ENCODE results near the gene INAFM2. TPM values are rescaled to one million over a fixed set of nuclear protein-coding genes. Genes with fewer than 3 reads are reported as not detected.

INAFM2 gene
- total and polyA plus RNA-seq, 9 of the 15 experiments (the other 6 are each of a cell fraction or from before 2014, with no cell fraction given), result 11.8 to 43.1 (median 27.2) TPM

DNA sequence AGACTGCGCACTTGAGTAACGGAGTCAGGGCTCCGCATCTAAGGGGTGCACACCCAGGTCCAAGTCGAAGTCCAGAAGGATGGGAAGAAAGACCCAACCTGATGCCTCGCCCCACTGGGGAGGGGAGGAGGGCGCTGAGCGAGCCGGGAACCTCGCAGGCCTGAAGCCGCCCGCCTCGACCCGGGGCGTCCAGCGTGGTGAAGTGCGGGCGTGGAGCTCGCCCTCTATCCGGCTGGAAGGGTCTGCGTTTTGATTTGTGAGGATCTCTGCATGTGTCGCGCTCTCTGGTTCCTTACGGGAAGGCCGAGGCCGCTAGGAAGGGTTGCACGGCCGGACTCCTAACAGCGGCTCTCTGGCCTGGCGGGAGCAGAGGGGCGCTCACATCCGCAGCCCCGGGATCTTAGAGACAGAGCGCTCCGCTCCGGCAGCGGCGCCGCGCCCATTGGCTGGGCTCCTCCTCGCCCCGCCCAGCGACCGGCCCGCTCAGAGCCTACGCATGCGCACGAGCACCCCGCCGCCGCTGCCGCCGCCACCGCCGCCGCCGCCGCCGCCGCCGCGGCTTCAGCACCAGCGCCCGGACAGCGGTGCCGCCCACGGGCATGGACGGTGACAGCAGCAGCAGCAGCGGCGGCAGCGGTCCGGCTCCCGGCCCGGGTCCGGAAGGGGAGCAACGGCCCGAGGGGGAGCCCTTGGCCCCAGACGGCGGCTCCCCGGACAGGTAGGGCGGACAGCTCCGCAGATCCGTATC is 34.4 kb downstream of the INAFM2 start, which contains the start of gene DISP2 (continued):
- no peak for TF ChIP-seq BRD9 (IDR thresholded peaks at IDR 0.05; ENCODE audit: low read depth, partially characterized antibody)
- no peak for TF ChIP-seq SP1 (CRISPR knock-in tag; IDR thresholded peaks at IDR 0.05)
- TF ChIP-seq NFYB (IDR thresholded peaks at IDR 0.05; ENCODE audit: extremely low read depth, insufficient read length), result peak; percentile 36
- TF ChIP-seq, protein P1, sequence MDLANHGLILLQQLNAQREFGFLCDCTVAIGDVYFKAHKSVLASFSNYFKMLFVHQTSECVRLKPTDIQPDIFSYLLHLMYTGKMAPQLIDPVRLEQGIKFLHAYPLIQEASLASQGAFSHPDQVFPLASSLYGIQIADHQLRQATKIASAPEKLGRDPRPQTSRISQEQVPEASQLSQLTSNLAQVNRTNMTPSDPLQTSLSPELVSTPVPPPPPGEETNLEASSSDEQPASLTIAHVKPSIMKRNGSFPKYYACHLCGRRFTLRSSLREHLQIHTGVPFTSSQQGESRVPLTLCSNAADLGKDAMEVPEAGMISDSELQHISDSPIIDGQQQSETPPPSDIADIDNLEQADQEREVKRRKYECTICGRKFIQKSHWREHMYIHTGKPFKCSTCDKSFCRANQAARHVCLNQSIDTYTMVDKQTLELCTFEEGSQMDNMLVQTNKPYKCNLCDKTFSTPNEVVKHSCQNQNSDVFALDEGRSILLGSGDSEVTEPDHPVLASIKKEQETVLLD (IDR thresholded peaks at IDR 0.05), result 0 out of 2 replicates have a peak, but pooled peaks have one; percentile 29
- TF ChIP-seq SAP30 (IDR thresholded peaks at IDR 0.05; ENCODE audit: borderline replicate concordance, insufficient read depth, low read depth, low read length, poor library complexity, severe bottlenecking), result peak; percentile 81
- TF ChIP-seq, protein P2, sequence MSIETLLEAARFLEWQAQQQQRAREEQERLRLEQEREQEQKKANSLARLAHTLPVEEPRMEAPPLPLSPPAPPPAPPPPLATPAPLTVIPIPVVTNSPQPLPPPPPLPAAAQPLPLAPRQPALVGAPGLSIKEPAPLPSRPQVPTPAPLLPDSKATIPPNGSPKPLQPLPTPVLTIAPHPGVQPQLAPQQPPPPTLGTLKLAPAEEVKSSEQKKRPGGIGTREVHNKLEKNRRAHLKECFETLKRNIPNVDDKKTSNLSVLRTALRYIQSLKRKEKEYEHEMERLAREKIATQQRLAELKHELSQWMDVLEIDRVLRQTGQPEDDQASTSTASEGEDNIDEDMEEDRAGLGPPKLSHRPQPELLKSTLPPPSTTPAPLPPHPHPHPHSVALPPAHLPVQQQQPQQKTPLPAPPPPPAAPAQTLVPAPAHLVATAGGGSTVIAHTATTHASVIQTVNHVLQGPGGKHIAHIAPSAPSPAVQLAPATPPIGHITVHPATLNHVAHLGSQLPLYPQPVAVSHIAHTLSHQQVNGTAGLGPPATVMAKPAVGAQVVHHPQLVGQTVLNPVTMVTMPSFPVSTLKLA (conservative IDR thresholded peaks at IDR 0.05), result peak in 1 of 2 experiments; percentile 80; a peak in 3 of 4 replicates
- TF ChIP-seq PHF8 (IDR thresholded peaks at IDR 0.05; ENCODE audit: borderline replicate concordance, low read length), result peak; percentile 16; the same call in 1 of the 2 replicates
- TF ChIP-seq, protein P3, sequence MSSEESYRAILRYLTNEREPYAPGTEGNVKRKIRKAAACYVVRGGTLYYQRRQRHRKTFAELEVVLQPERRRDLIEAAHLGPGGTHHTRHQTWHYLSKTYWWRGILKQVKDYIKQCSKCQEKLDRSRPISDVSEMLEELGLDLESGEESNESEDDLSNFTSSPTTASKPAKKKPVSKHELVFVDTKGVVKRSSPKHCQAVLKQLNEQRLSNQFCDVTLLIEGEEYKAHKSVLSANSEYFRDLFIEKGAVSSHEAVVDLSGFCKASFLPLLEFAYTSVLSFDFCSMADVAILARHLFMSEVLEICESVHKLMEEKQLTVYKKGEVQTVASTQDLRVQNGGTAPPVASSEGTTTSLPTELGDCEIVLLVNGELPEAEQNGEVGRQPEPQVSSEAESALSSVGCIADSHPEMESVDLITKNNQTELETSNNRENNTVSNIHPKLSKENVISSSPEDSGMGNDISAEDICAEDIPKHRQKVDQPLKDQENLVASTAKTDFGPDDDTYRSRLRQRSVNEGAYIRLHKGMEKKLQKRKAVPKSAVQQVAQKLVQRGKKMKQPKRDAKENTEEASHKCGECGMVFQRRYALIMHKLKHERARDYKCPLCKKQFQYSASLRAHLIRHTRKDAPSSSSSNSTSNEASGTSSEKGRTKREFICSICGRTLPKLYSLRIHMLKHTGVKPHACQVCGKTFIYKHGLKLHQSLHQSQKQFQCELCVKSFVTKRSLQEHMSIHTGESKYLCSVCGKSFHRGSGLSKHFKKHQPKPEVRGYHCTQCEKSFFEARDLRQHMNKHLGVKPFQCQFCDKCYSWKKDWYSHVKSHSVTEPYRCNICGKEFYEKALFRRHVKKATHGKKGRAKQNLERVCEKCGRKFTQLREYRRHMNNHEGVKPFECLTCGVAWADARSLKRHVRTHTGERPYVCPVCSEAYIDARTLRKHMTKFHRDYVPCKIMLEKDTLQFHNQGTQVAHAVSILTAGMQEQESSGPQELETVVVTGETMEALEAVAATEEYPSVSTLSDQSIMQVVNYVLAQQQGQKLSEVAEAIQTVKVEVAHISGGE (CRISPR knock-in tag; IDR thresholded peaks at IDR 0.05), result peak in 1 of 3 experiments; percentile 45; a peak in 1 of 6 replicates
- TF ChIP-seq, protein P4, sequence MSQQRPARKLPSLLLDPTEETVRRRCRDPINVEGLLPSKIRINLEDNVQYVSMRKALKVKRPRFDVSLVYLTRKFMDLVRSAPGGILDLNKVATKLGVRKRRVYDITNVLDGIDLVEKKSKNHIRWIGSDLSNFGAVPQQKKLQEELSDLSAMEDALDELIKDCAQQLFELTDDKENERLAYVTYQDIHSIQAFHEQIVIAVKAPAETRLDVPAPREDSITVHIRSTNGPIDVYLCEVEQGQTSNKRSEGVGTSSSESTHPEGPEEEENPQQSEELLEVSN (IDR thresholded peaks at IDR 0.05; ENCODE audit: borderline replicate concordance in 1 of 2, extremely low read depth in 1 of 2, insufficient read depth in 1 of 2, insufficient read length in 1 of 2, low read depth in 1 of 2, low read length in 1 of 2, poor library complexity in 1 of 2, severe bottlenecking in 1 of 2), result peak in 1 of 2 experiments; percentile 46
- TF ChIP-seq, protein P5, sequence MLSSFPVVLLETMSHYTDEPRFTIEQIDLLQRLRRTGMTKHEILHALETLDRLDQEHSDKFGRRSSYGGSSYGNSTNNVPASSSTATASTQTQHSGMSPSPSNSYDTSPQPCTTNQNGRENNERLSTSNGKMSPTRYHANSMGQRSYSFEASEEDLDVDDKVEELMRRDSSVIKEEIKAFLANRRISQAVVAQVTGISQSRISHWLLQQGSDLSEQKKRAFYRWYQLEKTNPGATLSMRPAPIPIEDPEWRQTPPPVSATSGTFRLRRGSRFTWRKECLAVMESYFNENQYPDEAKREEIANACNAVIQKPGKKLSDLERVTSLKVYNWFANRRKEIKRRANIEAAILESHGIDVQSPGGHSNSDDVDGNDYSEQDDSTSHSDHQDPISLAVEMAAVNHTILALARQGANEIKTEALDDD (IDR thresholded peaks at IDR 0.05), result no peak
- TF ChIP-seq, protein P6, sequence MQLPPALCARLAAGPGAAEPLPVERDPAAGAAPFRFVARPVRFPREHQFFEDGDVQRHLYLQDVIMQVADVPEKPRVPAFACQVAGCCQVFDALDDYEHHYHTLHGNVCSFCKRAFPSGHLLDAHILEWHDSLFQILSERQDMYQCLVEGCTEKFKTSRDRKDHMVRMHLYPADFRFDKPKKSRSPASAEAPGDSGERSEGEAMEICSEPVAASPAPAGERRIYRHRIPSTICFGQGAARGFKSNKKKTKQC (CRISPR knock-in tag; IDR thresholded peaks at IDR 0.05), result no peak; the same call in 1 of the 2 replicates
- no peak for TF ChIP-seq ARNT (IDR thresholded peaks at IDR 0.05)
- TF ChIP-seq PHF20 (IDR thresholded peaks at IDR 0.05; ENCODE audit: partially characterized antibody), result no peak
- peak in 1 of 2 experiments; percentile 66; a peak in 3 of 4 replicates for TF ChIP-seq MAZ (CRISPR knock-in tag; conservative IDR thresholded peaks at IDR 0.05 in 1 of 2, IDR thresholded peaks at IDR 0.05 in 1 of 2)

Measured in K562 (cell line).